Embryonic facial prominence (tissue), 1 donor: ENCODE data around the gene GNB1.
"Not testable (repeated sequence)": the region's sequence is repeated elsewhere in the genome, so short reads cannot be mapped to it uniquely, and the experiment has no call there.

ENCODE experiments used
- DNase-seq: peaks from one replicate; pipeline ENCODE4 v3.0.0-alpha.2; 2016; ENCODE audit errors: extremely low spot score

The GNB1 gene

GRCh38 chr1:1746566-1746909, 144.3 kb downstream of the GNB1 start:
- not testable (repeated sequence) for DNase-seq

- peak; percentile 31 for DNase-seq
These were observed 145.0 kb downstream of the GNB1 start for GRCh38 chr1:1745651-1746565.

DNA sequence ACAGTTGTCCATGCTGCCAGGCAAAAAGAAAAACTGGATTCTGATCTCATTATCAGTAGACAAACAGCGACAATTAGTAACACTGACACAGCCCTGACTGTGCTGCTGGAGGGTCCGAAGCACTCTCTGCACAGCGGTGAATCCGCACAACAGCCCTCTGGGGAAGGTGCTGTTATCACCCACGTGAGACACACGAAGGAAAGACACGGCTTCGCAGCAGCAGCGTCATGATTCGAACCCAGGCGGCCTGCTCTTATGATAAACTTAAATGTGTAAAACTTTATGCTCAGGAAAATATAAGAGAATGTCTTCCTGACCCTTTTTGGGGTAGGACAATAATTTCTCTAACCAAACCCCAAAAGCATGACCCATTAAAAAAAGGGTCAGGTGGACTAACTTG, 148.4 kb downstream of the GNB1 start:
- DNase-seq: not testable (repeated sequence)

DNA sequence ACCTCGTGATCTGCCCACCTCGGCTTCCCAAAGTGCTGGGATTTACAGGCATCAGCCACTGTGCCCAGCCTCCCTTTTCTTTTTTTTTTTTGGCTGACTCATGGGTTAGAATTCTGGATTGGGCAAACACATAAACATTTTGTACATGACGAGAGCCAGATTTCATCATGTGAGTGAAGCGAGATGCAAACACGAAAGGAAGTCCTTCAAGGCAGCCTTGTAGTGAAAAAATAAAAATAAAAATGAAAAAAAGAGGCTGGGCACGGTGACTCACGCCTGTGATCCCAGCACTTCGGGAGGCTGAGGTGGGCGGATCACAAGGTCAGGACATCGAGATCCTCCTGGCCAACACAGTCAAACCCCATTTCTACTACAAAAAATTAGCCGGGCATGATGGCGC, 149.9 kb downstream of the GNB1 start:
- DNase-seq: not testable (repeated sequence)

- not testable (repeated sequence) for DNase-seq
These were observed 152.0 kb downstream of the GNB1 start for GRCh38 chr1:1738799-1739337.

GRCh38 chr1:1737675-1738590, 153.0 kb downstream of the GNB1 start:
- DNase-seq: not testable (repeated sequence)
